C4-2B (cell line): ENCODE data around the gene DSCAML1.

Experiments
- H3K27ac ChIP-seq: fragments of 450-650 bp; 2 replicates; pipeline ENCODE4 v1.5.1; 2017
- CTCF ChIP-seq: fragments of 450-650 bp; conservative IDR thresholded peaks from 2 replicates; pipeline ENCODE4 v1.5.1; 2017; ENCODE audit warnings: mild to moderate bottlenecking
- ZFX ChIP-seq: fragments of 450-650 bp; IDR thresholded peaks from 2 replicates; pipeline ENCODE4 v1.6.1; 2017

DSCAML1 gene

GRCh38 chr11:117587416-117587815 lies 209.6 kb downstream of the DSCAML1 start:
- TF ChIP-seq ZFX: no peak
- TF ChIP-seq CTCF: no peak

GRCh38 chr11:117586392-117586791 lies 210.6 kb downstream of the DSCAML1 start:
- TF ChIP-seq CTCF: no peak
- TF ChIP-seq ZFX: no peak
- H3K27ac ChIP-seq: no peak overlapping the region

More at GRCh38 chr11:117587416-117587815, 209.6 kb downstream of the DSCAML1 start:
- no peak overlapping the region for H3K27ac ChIP-seq

GRCh38 chr11:117585631-117586030 lies 211.4 kb downstream of the DSCAML1 start:
- TF ChIP-seq ZFX: no peak
- no peak for TF ChIP-seq CTCF

GRCh38 chr11:117584056-117584830 lies 212.8 kb downstream of the DSCAML1 start:
- no peak overlapping the region for H3K27ac ChIP-seq
- TF ChIP-seq ZFX (no peak), CTCF (no peak)

More at GRCh38 chr11:117585631-117586030, 211.4 kb downstream of the DSCAML1 start:
- H3K27ac ChIP-seq: no peak overlapping the region

- no peak overlapping the region for H3K27ac ChIP-seq
- no peak for TF ChIP-seq ZFX
- TF ChIP-seq CTCF: no peak
Observed at GRCh38 chr11:117583063-117583801, 213.8 kb downstream of the DSCAML1 start.

- no peak overlapping the region for H3K27ac ChIP-seq
- TF ChIP-seq CTCF: no peak
- TF ChIP-seq ZFX: no peak
Observed at GRCh38 chr11:117582433-117582832, 214.6 kb downstream of the DSCAML1 start.

- no peak for TF ChIP-seq ZFX
- no peak for TF ChIP-seq CTCF
- no peak overlapping the region for H3K27ac ChIP-seq
Observed at GRCh38 chr11:117580866-117581265, 216.2 kb downstream of the DSCAML1 start.
